NCI-H2227 treated with DMSO at 0.1 percent for 48 hours (cell line): ENCODE data around the gene SLC12A8.
"Not testable (repeated sequence)": the region's sequence is repeated elsewhere in the genome, so short reads cannot be mapped to it uniquely, and the experiment has no call there.

ENCODE experiments used
- DNase-seq: peaks from one replicate; lab custom pipeline; 2025; lab: John Stamatoyannopoulos, UW

Gene SLC12A8

GRCh38 chr3:125112981-125113380 lies 99.6 kb downstream of the SLC12A8 start:
- DNase-seq: no peak

- no peak for DNase-seq
Observed at GRCh38 chr3:125110876-125111480, 101.6 kb downstream of the SLC12A8 start.

GRCh38 chr3:125110016-125110875 lies 102.3 kb downstream of the SLC12A8 start:
- no peak for DNase-seq

GRCh38 chr3:125109536-125109925 lies 103.0 kb downstream of the SLC12A8 start:
- no peak for DNase-seq

- DNase-seq: no peak
Observed at GRCh38 chr3:125108833-125109535, 103.6 kb downstream of the SLC12A8 start.

- no peak for DNase-seq
Observed at GRCh38 chr3:125107861-125108567, 104.5 kb downstream of the SLC12A8 start.

- DNase-seq: no peak
Observed at GRCh38 chr3:125107363-125107762, 105.2 kb downstream of the SLC12A8 start.

GRCh38 chr3:125105116-125105515 lies 107.4 kb downstream of the SLC12A8 start:
- DNase-seq: no peak

GRCh38 chr3:125104639-125105038 lies 107.9 kb downstream of the SLC12A8 start:
- no peak for DNase-seq

GRCh38 chr3:125103406-125103805 lies 109.1 kb downstream of the SLC12A8 start:
- DNase-seq: no peak

GRCh38 chr3:125102470-125102869 lies 110.1 kb downstream of the SLC12A8 start:
- DNase-seq: no peak

- no peak for DNase-seq
Observed at GRCh38 chr3:125098611-125099291, 113.8 kb downstream of the SLC12A8 start.

GRCh38 chr3:125090649-125091048 lies 121.9 kb downstream of the SLC12A8 start:
- no peak for DNase-seq

- DNase-seq: no peak
Observed at GRCh38 chr3:125087768-125088391, 124.7 kb downstream of the SLC12A8 start.

GRCh38 chr3:125085166-125085565 lies 127.4 kb downstream of the SLC12A8 start:
- no peak for DNase-seq

GRCh38 chr3:125083776-125084175 lies 128.8 kb downstream of the SLC12A8 start:
- DNase-seq: no peak

- DNase-seq: not testable (repeated sequence)
Observed at GRCh38 chr3:125082339-125082738, 130.2 kb downstream of the SLC12A8 start.

- DNase-seq: no peak
Observed at GRCh38 chr3:125080077-125080476, 132.5 kb downstream of the SLC12A8 start.

- DNase-seq: no peak
Observed at GRCh38 chr3:125079675-125080045, 132.9 kb downstream of the SLC12A8 start.

- DNase-seq: no peak
Observed at GRCh38 chr3:125078951-125079674, 133.4 kb downstream of the SLC12A8 start.

- DNase-seq: no peak
Observed at GRCh38 chr3:125077864-125078263, 134.7 kb downstream of the SLC12A8 start.
